GM10266 (cell line): ENCODE data around the gene AGR3.

Experiments
- DNase-seq: peaks from one replicate; pipeline ENCODE4 v3.0.0; 2012; ENCODE audit errors: extremely low spot score
- CTCF ChIP-seq: IDR thresholded peaks from 2 replicates; pipeline ENCODE4 v1.5.1; 2012; ENCODE audit warnings: mild to moderate bottlenecking, low read depth; ENCODE audit not compliant: control insufficient read depth, insufficient read depth; ENCODE audit errors: missing control alignments

AGR3 gene

DNA sequence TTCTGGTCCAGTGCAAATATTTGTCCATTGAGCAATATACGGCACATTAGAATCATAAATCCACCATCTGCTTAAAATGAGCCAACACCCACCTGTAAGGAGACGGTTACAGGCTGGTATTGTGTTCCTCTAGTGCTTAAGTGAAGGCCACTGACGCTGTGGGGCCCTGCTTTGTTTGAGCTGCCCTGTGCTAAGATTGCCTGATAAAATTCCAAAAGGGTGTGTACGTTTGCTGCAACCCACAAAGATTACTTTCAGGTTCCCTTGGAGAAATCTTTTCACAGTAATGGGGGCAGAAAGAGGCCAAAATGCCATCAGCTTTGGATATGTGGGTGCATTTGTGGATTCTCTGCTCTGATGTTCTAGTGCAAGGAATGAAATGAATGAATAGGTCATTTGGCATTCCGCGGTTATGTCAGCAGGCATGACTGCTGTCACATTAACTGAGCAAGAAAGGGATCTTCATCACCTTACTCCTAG, 34.4 kb downstream of the AGR3 start:
- no peak for TF ChIP-seq CTCF

DNA sequence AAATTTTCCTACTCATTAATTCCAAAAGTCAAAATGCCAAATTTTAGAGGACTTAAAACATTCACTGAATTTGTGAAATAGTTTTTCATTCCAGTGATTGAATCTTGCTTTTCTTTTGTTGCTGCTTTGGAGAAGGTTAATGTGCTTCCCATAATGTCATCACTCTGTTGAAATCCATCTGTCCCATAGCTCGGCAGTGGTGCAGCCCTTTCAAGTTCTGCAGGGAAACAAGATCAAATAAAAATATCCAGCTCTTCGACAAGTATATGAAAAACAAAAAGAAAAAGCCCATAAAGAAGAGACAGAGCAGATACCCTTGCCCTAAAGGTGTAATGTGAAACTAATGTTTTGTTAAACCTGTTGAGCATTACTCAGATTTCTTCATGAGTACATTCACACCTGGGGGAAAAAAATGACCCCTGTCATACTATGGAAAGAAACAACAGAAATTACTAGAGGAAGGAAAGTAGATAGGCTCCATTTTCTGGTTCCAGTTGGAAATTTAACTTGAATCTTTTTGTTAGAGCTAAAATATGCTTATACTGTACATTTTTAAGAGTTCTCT, 35.1 kb downstream of the AGR3 start:
- no peak for DNase-seq
- no peak for TF ChIP-seq CTCF

More for the DNA sequence above, 34.4 kb downstream of the AGR3 start:
- no peak for DNase-seq

DNA sequence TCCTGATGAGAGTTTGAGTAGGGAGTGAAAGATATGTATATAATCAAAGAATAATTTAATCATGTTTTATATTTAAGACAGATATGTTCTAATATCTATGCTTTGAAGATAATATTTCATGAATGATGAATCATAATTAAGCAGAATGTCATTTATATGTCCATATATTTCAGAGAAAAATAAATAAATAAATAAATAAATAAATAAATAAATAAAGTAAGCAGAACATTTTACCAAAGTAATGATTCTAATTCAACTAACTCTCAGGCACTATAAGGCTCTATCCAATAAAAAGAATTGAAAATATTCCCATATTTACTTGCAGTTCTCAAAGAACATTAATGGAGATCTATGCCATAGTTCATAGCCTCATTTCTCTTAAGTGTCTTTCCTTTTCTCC, 36.0 kb downstream of the AGR3 start:
- TF ChIP-seq CTCF, result no peak
- DNase-seq, result no peak

DNA sequence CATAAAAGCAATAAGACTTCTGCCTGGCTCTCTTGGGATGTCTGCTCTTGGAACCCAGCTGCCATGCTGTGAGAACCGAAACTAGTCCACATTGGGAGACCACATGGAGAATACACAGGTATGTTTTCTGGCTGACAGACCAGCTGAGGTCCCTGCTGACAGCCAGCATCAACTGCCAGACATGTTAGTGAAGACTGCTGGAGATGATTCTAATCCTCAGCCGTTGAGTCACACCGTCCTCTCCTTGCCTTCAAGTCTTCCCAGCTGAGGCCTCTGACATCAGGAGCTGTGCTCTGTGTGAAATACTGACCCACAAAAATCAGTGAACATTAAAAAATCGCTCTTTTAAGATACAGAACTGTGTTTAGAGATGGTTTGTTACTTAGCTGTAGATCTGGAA, 40.1 kb downstream of the AGR3 start:
- TF ChIP-seq CTCF, result no peak
- no peak for DNase-seq

DNA sequence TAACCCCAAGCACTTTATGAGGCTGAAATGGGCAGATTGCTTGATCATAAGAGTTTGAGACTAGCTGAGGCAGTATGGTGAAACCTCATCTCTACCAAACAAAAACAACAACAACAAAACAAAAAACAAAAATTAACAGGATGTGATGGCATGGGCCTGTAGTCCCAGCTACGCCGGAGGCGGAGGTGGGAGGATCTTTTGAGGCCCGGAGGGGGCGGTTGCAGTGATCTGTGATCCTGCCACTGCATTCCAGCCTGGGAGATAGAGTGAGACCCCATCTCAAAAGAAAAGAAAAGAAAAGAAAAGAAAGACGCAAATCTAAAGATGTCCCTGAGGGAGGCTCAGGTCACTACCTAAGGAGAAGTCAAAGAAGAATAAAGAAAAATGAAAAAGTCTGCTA, 41.7 kb downstream of the AGR3 start:
- no peak for TF ChIP-seq CTCF
- no peak for DNase-seq

DNA sequence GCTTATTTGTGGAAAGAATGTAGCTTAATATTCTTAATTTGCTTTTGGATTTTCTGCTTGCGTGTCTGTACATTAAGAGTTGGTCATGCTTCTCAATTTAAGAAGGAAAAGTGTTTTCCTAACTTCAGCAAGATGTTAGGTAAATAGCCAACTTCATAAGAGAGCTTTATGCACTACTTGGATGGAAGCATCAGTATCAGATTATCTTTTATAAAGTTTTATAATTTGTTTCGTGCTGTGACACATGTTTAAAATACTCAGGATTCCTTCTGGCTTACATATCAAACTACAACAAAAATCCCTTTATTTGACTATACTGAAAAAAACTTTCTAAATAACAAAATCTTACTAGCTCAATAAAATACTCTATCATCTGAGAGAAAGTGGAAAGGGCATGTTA, 42.1 kb downstream of the AGR3 start:
- no peak for TF ChIP-seq CTCF
- DNase-seq, result no peak

- DNase-seq, result no peak
- TF ChIP-seq CTCF, result no peak
Measured at GRCh38 chr7:16838891-16839290, 42.9 kb downstream of the AGR3 start.
